Upper lobe of right lung (tissue), 1 donor: ENCODE data around the gene SUSD3. TPM values are rescaled to one million over a fixed set of nuclear protein-coding genes. Genes with fewer than 3 reads are reported as not detected.

Experiments
- ATAC-seq: fragments of 200-7000 bp; cut with Tn5 transposase; one replicate; pipeline ENCODE4 v1.9.1; 2020; ENCODE audit warnings: mild to moderate bottlenecking, moderate library complexity
- DNase-seq: peaks from one replicate; pipeline ENCODE4 v3.0.0-alpha.2; 2020
- H3K27ac ChIP-seq: fragments of 200-600 bp; one replicate; pipeline ENCODE4 v1.8.0; 2022
- H3K27me3 ChIP-seq: fragments of 200-600 bp; one replicate; pipeline ENCODE4 v1.8.0; 2022; ENCODE audit warnings: mild to moderate bottlenecking
- H3K36me3 ChIP-seq: fragments of 200-600 bp; one replicate; pipeline ENCODE4 v1.8.0; 2022
- H3K4me1 ChIP-seq: fragments of 200-600 bp; one replicate; pipeline ENCODE4 v1.8.0; 2022
- H3K4me3 ChIP-seq: fragments of 200-600 bp; one replicate; pipeline ENCODE4 v1.8.0; 2022; ENCODE audit warnings: mild to moderate bottlenecking
- H3K9me3 ChIP-seq: fragments of 200-600 bp; one replicate; pipeline ENCODE4 v1.8.0; 2022
- intact Hi-C: fragments of 100-400 bp; cut with DNase I; formaldehyde crosslinking; loops from one replicate; pipeline ENCODE4 v1.11.0; 2022
- total RNA-seq: library from RNA; stranded (reverse); fragmentation: NEBNext Ultra II Directional; extraction: Animal tissue kit (Norgen Biotek cat#: 25700); gene quantifications from one replicate; pipeline ENCODE4 v1.2.1, GENCODE V29; 2021
- TF ChIP-seq, protein P1 (sequence below): fragments of 200-600 bp; IDR thresholded peaks from one replicate; pipeline ENCODE4 v1.8.0; 2022; ENCODE audit warnings: antibody characterized with exemption
- donor health status: DM: no; HTN: yes; CAD: no; lungs with severe emphysema.

Gene SUSD3
- total RNA-seq, 1 donor from 2014 or later, result 4.8 TPM

GRCh38 chr9:93092251-93092991 lies 33.9 kb downstream of the SUSD3 start:
- no peaks in the 10 kb centered on the region for H3K36me3 ChIP-seq
- TF ChIP-seq, protein P1, sequence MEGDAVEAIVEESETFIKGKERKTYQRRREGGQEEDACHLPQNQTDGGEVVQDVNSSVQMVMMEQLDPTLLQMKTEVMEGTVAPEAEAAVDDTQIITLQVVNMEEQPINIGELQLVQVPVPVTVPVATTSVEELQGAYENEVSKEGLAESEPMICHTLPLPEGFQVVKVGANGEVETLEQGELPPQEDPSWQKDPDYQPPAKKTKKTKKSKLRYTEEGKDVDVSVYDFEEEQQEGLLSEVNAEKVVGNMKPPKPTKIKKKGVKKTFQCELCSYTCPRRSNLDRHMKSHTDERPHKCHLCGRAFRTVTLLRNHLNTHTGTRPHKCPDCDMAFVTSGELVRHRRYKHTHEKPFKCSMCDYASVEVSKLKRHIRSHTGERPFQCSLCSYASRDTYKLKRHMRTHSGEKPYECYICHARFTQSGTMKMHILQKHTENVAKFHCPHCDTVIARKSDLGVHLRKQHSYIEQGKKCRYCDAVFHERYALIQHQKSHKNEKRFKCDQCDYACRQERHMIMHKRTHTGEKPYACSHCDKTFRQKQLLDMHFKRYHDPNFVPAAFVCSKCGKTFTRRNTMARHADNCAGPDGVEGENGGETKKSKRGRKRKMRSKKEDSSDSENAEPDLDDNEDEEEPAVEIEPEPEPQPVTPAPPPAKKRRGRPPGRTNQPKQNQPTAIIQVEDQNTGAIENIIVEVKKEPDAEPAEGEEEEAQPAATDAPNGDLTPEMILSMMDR, result no peak
- no peaks in the 10 kb centered on the region for H3K9me3 ChIP-seq
- H3K4me3 ChIP-seq, result no peak overlapping the region
- peak; percentile 61 for DNase-seq
- peaks cover 32% of the 10 kb centered on the region for H3K4me1 ChIP-seq
- intact Hi-C loops, result no loop called here
- no peak for ATAC-seq
- peak overlapping the region; percentile 95 for H3K27ac ChIP-seq
- no peaks in the 10 kb centered on the region for H3K27me3 ChIP-seq

DNA sequence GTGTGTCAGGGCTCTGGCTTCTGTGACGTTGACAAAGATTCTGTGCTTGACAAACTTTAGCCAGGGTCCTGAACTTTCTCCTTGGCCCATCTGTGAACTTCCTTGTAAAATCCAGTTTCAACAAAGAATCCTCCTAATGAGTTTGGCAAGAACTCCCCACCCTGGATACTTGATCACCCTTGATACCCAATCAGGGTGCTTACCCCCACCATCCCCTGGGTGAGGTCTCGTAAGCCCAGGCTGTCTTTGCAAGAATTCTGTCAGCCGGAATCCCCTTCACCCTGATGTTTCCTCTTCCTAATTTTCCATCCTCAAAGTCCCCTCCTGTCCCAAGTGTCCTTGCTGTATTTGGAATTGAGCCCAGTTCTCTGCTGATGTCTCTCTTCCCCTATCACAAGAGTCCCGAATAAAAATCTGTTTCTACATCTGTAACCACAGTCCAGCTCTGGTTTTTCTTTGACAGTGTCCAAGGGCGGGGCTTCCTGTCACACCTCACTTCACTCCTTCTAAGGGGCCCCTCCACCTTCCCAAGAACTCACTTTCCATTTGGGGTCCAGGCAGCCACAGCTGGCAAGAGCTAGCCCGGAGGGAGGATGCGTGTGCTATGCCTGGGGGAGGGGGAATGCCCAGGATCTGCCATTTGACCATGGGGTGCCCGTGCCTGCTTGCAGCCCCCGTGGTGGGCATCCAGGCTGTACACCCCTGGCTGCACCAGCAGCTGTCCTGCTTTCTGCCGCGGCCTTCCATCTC lies 34.8 kb downstream of the SUSD3 start:
- H3K4me1 ChIP-seq, result peaks cover 41% of the 10 kb centered on the region
- H3K27ac ChIP-seq, result peak overlapping the region; percentile 95
- no peak overlapping the region for H3K4me3 ChIP-seq
- intact Hi-C loops, result no loop called here
- no peak for ATAC-seq
- H3K36me3 ChIP-seq, result no peaks in the 10 kb centered on the region
- no peaks in the 10 kb centered on the region for H3K9me3 ChIP-seq
- TF ChIP-seq, protein P1, result no peak
- no peaks in the 10 kb centered on the region for H3K27me3 ChIP-seq
- DNase-seq, result peak; percentile 59

DNA sequence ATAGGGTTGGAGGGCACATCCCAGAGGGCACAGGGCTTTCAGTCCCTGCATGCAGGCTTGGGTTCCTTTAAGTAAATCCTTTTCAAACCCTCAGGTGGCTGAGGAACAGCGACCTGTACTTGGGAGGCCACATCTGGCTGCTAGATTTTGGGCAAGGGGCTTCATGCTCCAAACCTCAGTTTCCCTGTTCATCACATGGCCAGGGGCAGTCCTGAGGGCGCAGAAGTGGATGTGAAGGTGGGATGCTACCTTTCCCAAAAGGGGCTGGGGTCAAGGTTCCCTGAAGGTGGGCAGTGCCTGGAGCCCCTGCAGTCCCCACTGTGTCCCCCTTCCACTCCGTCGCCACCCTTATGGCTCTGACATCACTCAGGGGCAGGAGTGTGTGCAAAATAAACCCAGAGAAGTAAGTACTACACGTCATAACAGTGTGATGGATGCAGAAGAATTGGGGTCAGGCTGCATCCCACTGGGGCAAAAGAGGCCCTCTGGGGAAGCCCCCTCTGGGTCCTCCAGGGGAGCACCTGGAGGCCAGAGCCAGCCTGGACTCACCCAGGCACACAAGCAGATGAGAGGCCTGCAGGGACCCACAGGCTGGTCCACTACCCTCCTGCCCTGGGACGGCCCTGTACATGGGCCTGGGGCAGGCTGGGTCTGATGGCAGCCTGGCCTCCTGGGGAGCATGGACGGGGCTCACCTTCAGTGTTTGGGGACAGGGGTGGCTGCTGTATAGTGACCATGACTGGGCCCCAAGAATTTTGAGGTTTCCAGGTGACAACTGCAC lies 35.6 kb downstream of the SUSD3 start:
- peak overlapping the region; percentile 95 for H3K27ac ChIP-seq
- TF ChIP-seq, protein P1, result no peak
- DNase-seq (peak; percentile 55), ATAC-seq (no peak)
- H3K4me1 ChIP-seq, result peaks cover 49% of the 10 kb centered on the region
- H3K9me3 ChIP-seq, result no peaks in the 10 kb centered on the region
- no peak overlapping the region for H3K4me3 ChIP-seq
- H3K27me3 ChIP-seq, result no peaks in the 10 kb centered on the region
- intact Hi-C loops, result no loop called here
- H3K36me3 ChIP-seq, result no peaks in the 10 kb centered on the region

DNA sequence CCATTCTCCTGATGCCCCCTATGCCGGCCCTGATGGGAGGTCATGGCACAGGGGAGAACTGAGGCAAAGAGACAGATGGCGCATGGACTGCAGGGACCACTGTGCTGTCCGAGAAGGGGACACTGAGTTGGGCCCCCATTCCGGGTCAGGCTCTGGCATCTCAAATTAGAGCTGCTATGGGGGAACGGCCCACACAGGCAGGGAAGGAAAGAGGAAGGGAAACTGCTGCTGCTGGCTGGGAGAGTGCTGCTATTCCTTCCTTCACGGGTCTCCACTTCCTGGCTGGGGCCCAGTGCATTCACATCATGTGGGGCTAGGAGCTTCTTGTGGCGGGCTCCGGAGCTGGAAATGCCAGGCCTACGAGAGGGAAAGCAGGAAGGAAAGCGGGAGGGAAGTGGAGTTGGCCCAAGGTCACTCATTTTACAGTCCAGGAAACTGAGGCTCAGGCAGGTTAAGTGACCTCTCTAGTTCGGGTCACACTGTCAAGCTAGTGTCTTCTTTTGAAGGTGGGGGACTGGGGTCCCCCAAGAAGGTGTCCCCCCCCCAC lies 36.2 kb downstream of the SUSD3 start:
- Histone ChIP-seq H3K4me1 (peaks cover 55% of the 10 kb centered on the region), H3K4me3 (peak overlapping the region; percentile 59), H3K36me3 (no peaks in the 10 kb centered on the region), H3K27ac (peak overlapping the region; percentile 95), H3K9me3 (no peaks in the 10 kb centered on the region), H3K27me3 (no peaks in the 10 kb centered on the region)
- DNase-seq (peak; percentile 77), ATAC-seq (peak; percentile 1)
- TF ChIP-seq, protein P1, result no peak
- intact Hi-C loops, result no loop called here
